Stimulated activated CD8-positive, alpha-beta memory T cell treated with anti-CD3 and anti-CD28 coated beads, Interleukin-7, amount 100 ng/mL, for 24 hours (primary cell): ENCODE results near the gene ANKRD63.

Source experiments
- DNase-seq: peaks from one replicate; pipeline ENCODE4 v3.0.0-alpha.2; 2020; ENCODE audit warnings: low read depth

ANKRD63 gene

GRCh38 chr15:40242601-40243000, 40.3 kb downstream of the ANKRD63 start:
- no peak for DNase-seq

GRCh38 chr15:40242213-40242599, 40.7 kb downstream of the ANKRD63 start:
- DNase-seq, result no peak

- DNase-seq, result no peak
Measured at GRCh38 chr15:40241269-40242212, 41.3 kb downstream of the ANKRD63 start.

- DNase-seq, result no peak
Measured at GRCh38 chr15:40240619-40241221, 42.1 kb downstream of the ANKRD63 start.

- no peak for DNase-seq
Measured at GRCh38 chr15:40239693-40240618, 42.9 kb downstream of the ANKRD63 start.

GRCh38 chr15:40239404-40239692, 43.5 kb downstream of the ANKRD63 start:
- DNase-seq, result no peak

GRCh38 chr15:40238532-40239403, 44.1 kb downstream of the ANKRD63 start, which contains the start of gene PAK6:
Gene PAK6 (plus strand): TSS chr15:40239063. CDS start chr15:40264786, 25,723 bp downstream.
- no peak for DNase-seq

- no peak for DNase-seq
Measured at GRCh38 chr15:40235201-40235885, 47.5 kb downstream of the ANKRD63 start.

- DNase-seq, result no peak
Measured at GRCh38 chr15:40234783-40235182, 48.1 kb downstream of the ANKRD63 start.

GRCh38 chr15:40233727-40234577, 48.9 kb downstream of the ANKRD63 start:
- DNase-seq, result no peak

- no peak for DNase-seq
Measured at GRCh38 chr15:40232625-40233070, 50.2 kb downstream of the ANKRD63 start.
